K562 (cell line): ENCODE results near the gene RBFOX2. TPM values are rescaled to one million over a fixed set of nuclear protein-coding genes. Genes with fewer than 3 reads are reported as not detected.

Source experiments
- CBFA2T2 ChIP-seq: fragments of 450-650 bp; conservative IDR thresholded peaks from 2 replicates; pipeline ENCODE4 v1.6.1; 2017; ENCODE audit warnings: mild to moderate bottlenecking
- CBFA2T3 ChIP-seq: fragments of 450-650 bp; IDR thresholded peaks from 2 replicates; pipeline ENCODE4 v1.6.1; 2017
- CEBPG ChIP-seq, 3 experiments: fragments of 200-800 bp in 1 of 3; sonication (Bioruptor generic) in 1 of 3; sonication (generic) in 1 of 3; formaldehyde crosslinking in 1 of 3; IDR thresholded peaks in 2 of 3; conservative IDR thresholded peaks in 1 of 3; 2 replicates each; pipeline versions ENCODE4 v1.6.1 to v1.8.0; 2016 to 2022; ENCODE audit warnings: missing compliant biosample characterization in 2 of 3, missing genetic modification characterization in 2 of 3, mild to moderate bottlenecking in 1 of 3, missing genetic modification reagents in 1 of 3
- DACH1 ChIP-seq: fragments of 450-650 bp; IDR thresholded peaks from 2 replicates; pipeline ENCODE4 v1.6.1; 2018; ENCODE audit not compliant: partially characterized antibody
- ETS2 ChIP-seq: IDR thresholded peaks from 2 replicates; pipeline ENCODE4 v1.6.1; 2016; ENCODE audit warnings: borderline replicate concordance, missing genetic modification characterization, mild to moderate bottlenecking, moderate library complexity, missing compliant biosample characterization; ENCODE audit not compliant: poor library complexity, severe bottlenecking
- KDM1A ChIP-seq, 2 experiments: fragments of 450-650 bp; IDR thresholded peaks; 2 replicates each; pipeline ENCODE4 v1.6.1; 2016; ENCODE audit warnings: mild to moderate bottlenecking in 2 of 2
- LCOR ChIP-seq: sonication (generic); formaldehyde crosslinking; IDR thresholded peaks from 2 replicates; pipeline ENCODE4 v1.8.0; 2022; ENCODE audit warnings: mild to moderate bottlenecking, missing genetic modification reagents
- MIER1 ChIP-seq: fragments of 450-650 bp; IDR thresholded peaks from 2 replicates; pipeline ENCODE4 v1.6.1; 2016; ENCODE audit warnings: antibody characterized with exemption, mild to moderate bottlenecking, low read depth
- NBN ChIP-seq: fragments of 450-650 bp; IDR thresholded peaks from 2 replicates; pipeline ENCODE4 v1.6.1; 2016; ENCODE audit warnings: low read depth, mild to moderate bottlenecking
- NFIC ChIP-seq: fragments of 450-650 bp; IDR thresholded peaks from 2 replicates; pipeline ENCODE4 v1.6.1; 2017; ENCODE audit warnings: mild to moderate bottlenecking, inconsistent platforms
- NFRKB ChIP-seq: fragments of 450-650 bp; IDR thresholded peaks from 2 replicates; pipeline ENCODE4 v1.6.1; 2016; ENCODE audit warnings: low read depth
- NRF1 ChIP-seq, 2 experiments: fragments of 450-650 bp; IDR thresholded peaks in 1 of 2; conservative IDR thresholded peaks in 1 of 2; 2 replicates each; pipeline ENCODE4 v1.6.1; 2014; ENCODE audit warnings: mild to moderate bottlenecking in 2 of 2
- PURB ChIP-seq: sonication (generic); formaldehyde crosslinking; IDR thresholded peaks from 2 replicates; pipeline ENCODE4 v1.9.0; 2021; ENCODE audit warnings: low read depth, mild to moderate bottlenecking, missing genetic modification reagents
- SMAD4 ChIP-seq: fragments of 250-450 bp; sonication (Bioruptor Pico); conservative IDR thresholded peaks from 2 replicates; pipeline ENCODE4 v1.8.0; 2021; ENCODE audit warnings: inconsistent platforms, mild to moderate bottlenecking, moderate library complexity
- SMARCA4 ChIP-seq: fragments of 450-650 bp; IDR thresholded peaks from 2 replicates; pipeline ENCODE4 v1.6.1; 2016
- SOX6 ChIP-seq: fragments of 450-650 bp; IDR thresholded peaks from 2 replicates; pipeline ENCODE4 v1.6.1; 2014; ENCODE audit warnings: mild to moderate bottlenecking
- STAT5A ChIP-seq: IDR thresholded peaks from 2 replicates; pipeline ENCODE4 v1.6.1; 2012; ENCODE audit warnings: low read length, inconsistent platforms, borderline replicate concordance
- STAT5B ChIP-seq: fragments of 250-450 bp; sonication (Bioruptor Pico); IDR thresholded peaks from 2 replicates; pipeline ENCODE4 v1.8.0; 2021; ENCODE audit warnings: mild to moderate bottlenecking, inconsistent platforms
- ZBTB7A ChIP-seq: IDR thresholded peaks from 2 replicates; pipeline ENCODE4 v1.6.1; 2011; ENCODE audit warnings: low read depth, mild to moderate bottlenecking, low read length, moderate library complexity, borderline replicate concordance; ENCODE audit not compliant: control insufficient read depth
- ZNF584 ChIP-seq: fragments of 200-800 bp; sonication (Bioruptor generic); IDR thresholded peaks from 2 replicates; pipeline ENCODE4 v1.6.1; 2016; ENCODE audit warnings: low read depth, mild to moderate bottlenecking, missing genetic modification characterization, missing compliant biosample characterization
- ZNF785 ChIP-seq: fragments of 250-450 bp; sonication (Bioruptor Pico); IDR thresholded peaks from 2 replicates; pipeline ENCODE4 v1.4.0; 2020; ENCODE audit warnings: mild to moderate bottlenecking
- polyA plus RNA-seq, 8 experiments: library from polyadenylated mRNA; depleted of rRNA in 4 of 8; stranded (reverse) in 5 of 8; unstranded in 3 of 8; fragments of >200 nt; fragmentation: Nextera tagmentation in 2 of 8; fragmentation: Illumina TruSeq in 1 of 8; extraction: Ambion mirVana in 2 of 8; extraction: Trizol in 1 of 8; gene quantifications; 2 replicates each; pipeline versions ENCODE4 v1.2.1 to v1.2.3, GENCODE V29; 2011 to 2014; ENCODE audit warnings: inconsistent platforms in 1 of 8, missing spikeins in 1 of 8
- total RNA-seq, 7 experiments: library from RNA; depleted of rRNA in 6 of 7; stranded (reverse); fragments of >200 nt in 6 of 7; fragmentation: Illumina TruSeq in 2 of 7; extraction: Trizol in 2 of 7; gene quantifications; 2 replicates each; pipeline versions ENCODE4 v1.2.1 to v1.2.3, GENCODE V29; 2011 to 2021; ENCODE audit warnings: low replicate concordance in 1 of 7
- TF ChIP-seq, protein P1 (sequence below): fragments of 450-650 bp; conservative IDR thresholded peaks from 2 replicates; pipeline ENCODE4 v1.6.1; 2016; ENCODE audit warnings: missing genetic modification characterization, low read depth, mild to moderate bottlenecking, control low read depth, missing compliant biosample characterization
- TF ChIP-seq, protein P2 (sequence below), 2 experiments: fragments of 200-800 bp in 1 of 2; sonication (Bioruptor generic) in 1 of 2; sonication (generic) in 1 of 2; formaldehyde crosslinking in 1 of 2; IDR thresholded peaks in 1 of 2; conservative IDR thresholded peaks in 1 of 2; 2 replicates each; pipeline versions ENCODE4 v1.5.0 to v1.6.1; 2016 to 2020; ENCODE audit warnings: missing compliant biosample characterization in 1 of 2, missing genetic modification characterization in 1 of 2, missing genetic modification reagents in 1 of 2
- TF ChIP-seq, protein P3 (sequence below), 2 experiments: fragments of 450-650 bp in 1 of 2; sonication (generic) in 1 of 2; formaldehyde crosslinking in 1 of 2; IDR thresholded peaks in 1 of 2; conservative IDR thresholded peaks in 1 of 2; 2 replicates each; pipeline versions ENCODE4 v1.6.1 to v1.8.1; 2016 to 2023; ENCODE audit warnings: mild to moderate bottlenecking in 2 of 2, moderate library complexity in 2 of 2, inconsistent platforms in 1 of 2, missing genetic modification reagents in 1 of 2

The RBFOX2 gene
- total and polyA plus RNA-seq, 9 of the 15 experiments (the other 6 are each of a cell fraction or from before 2014, with no cell fraction given): 5.8 to 24.8 (median 14.2) TPM

DNA sequence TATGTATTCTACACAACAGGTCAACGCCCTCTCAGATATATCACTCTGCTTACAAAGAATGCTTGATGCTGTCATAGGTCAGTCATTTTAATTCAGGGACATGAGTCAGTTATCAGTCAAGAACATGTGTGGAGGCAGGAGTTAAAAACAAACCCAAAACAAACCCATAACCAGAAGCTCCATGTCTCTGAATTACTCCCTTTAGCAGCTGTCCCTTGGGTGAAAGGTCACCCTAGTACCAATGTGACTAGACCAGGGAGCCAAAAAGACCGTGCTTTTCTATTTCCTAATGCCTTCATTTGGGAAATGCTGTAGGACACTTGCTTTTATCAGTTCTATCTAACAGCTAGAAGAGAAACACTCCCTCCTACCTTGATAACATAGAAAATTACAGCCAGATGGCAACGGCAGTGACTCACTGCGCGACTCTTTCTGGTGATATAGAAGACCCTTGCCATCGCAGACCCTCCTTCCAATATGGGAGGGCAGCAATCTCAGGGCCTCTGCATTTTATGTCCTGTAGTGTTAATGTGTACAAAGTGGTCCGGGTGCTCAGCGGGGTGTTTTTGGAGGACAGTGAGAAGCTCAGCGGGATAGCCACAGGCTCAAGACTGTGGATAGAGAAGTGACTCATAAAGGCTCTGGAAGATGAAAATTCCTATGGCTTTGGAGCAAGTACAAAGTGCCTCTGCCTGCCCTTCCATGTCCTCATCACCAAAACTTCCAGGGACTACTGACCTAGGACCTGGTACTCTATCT lies 286.1 kb downstream of the RBFOX2 start (continued):
- peak; percentile 72 for TF ChIP-seq NFIC
- no peak for TF ChIP-seq STAT5B
- TF ChIP-seq SMAD4 (CRISPR knock-in tag): peak; percentile 75
- peak; percentile 95 for TF ChIP-seq SMARCA4
- TF ChIP-seq ZBTB7A: peak; percentile 78; the same call in 1 of the 2 replicates
- no peak for TF ChIP-seq ZNF785
- TF ChIP-seq, protein P1, sequence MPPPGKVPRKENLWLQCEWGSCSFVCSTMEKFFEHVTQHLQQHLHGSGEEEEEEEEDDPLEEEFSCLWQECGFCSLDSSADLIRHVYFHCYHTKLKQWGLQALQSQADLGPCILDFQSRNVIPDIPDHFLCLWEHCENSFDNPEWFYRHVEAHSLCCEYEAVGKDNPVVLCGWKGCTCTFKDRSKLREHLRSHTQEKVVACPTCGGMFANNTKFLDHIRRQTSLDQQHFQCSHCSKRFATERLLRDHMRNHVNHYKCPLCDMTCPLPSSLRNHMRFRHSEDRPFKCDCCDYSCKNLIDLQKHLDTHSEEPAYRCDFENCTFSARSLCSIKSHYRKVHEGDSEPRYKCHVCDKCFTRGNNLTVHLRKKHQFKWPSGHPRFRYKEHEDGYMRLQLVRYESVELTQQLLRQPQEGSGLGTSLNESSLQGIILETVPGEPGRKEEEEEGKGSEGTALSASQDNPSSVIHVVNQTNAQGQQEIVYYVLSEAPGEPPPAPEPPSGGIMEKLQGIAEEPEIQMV (tag): no peak
- no peak for TF ChIP-seq ETS2
- peak; percentile 71 for TF ChIP-seq NBN
- peak; percentile 90 for TF ChIP-seq CBFA2T2
- peak; percentile 76 to 82 for TF ChIP-seq KDM1A (IDR thresholded peaks at IDR 0.05)
- TF ChIP-seq MIER1: no peak
- peak; percentile 86 for TF ChIP-seq SOX6
- TF ChIP-seq, protein P2, sequence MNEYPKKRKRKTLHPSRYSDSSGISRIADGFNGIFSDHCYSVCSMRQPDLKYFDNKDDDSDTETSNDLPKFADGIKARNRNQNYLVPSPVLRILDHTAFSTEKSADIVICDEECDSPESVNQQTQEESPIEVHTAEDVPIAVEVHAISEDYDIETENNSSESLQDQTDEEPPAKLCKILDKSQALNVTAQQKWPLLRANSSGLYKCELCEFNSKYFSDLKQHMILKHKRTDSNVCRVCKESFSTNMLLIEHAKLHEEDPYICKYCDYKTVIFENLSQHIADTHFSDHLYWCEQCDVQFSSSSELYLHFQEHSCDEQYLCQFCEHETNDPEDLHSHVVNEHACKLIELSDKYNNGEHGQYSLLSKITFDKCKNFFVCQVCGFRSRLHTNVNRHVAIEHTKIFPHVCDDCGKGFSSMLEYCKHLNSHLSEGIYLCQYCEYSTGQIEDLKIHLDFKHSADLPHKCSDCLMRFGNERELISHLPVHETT (CRISPR knock-in tag; conservative IDR thresholded peaks at IDR 0.05 in 1 of 2, IDR thresholded peaks at IDR 0.05 in 1 of 2): 0 out of 4 replicates have a peak, but pooled peaks of 1 of the 2 experiments have one; percentile 39
- TF ChIP-seq PURB (CRISPR knock-in tag): no peak
- peak; percentile 65 for TF ChIP-seq STAT5A
- TF ChIP-seq, protein P3, sequence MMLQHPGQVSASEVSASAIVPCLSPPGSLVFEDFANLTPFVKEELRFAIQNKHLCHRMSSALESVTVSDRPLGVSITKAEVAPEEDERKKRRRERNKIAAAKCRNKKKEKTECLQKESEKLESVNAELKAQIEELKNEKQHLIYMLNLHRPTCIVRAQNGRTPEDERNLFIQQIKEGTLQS (IDR thresholded peaks at IDR 0.05): peak; percentile 88
- TF ChIP-seq, protein P3 (CRISPR knock-in tag; conservative IDR thresholded peaks at IDR 0.05): 0 out of 2 replicates have a peak, but pooled peaks have one; percentile 40
- TF ChIP-seq NFRKB: no peak
- TF ChIP-seq ZNF584 (CRISPR knock-in tag): 0 out of 2 replicates have a peak, but pooled peaks have one; percentile 16
- 0 out of 4 replicates have a peak, but pooled peaks of 1 of the 2 experiments have one; percentile 12 for TF ChIP-seq NRF1 (conservative IDR thresholded peaks at IDR 0.05 in 1 of 2, IDR thresholded peaks at IDR 0.05 in 1 of 2)
- TF ChIP-seq CBFA2T3: peak; percentile 95
- no peak for TF ChIP-seq CEBPG (CRISPR knock-in tag; IDR thresholded peaks at IDR 0.05)
- TF ChIP-seq CEBPG (tag; conservative IDR thresholded peaks at IDR 0.05 in 1 of 2, IDR thresholded peaks at IDR 0.05 in 1 of 2): no peak
- peak; percentile 90 for TF ChIP-seq DACH1
- peak; percentile 62; the same call in 1 of the 2 replicates for TF ChIP-seq LCOR
